ENCODE data around the gene LENEP.

LENEP gene

GRCh38 chr1:154993572-154994268 lies at the start of gene LENEP:
Gene LENEP, plus strand, starts transcription at chr1:154993586. Its CDS starts 22 bp downstream, at chr1:154993608.
- DNase-seq (ENCODE audit: low spot score), result no peak

GRCh38 chr1:154943649-154944400 lies 49.6 kb upstream of the LENEP start:
- DNase-seq (ENCODE audit: low spot score), result peak; percentile 76

- DNase-seq (ENCODE audit: low spot score), result no peak
Observed at GRCh38 chr1:154944401-154945159, 48.8 kb upstream of the LENEP start.

GRCh38 chr1:154945160-154945961 lies 48.0 kb upstream of the LENEP start:
- DNase-seq (ENCODE audit: low spot score), result no peak

- DNase-seq (ENCODE audit: low spot score), result no peak
Observed at GRCh38 chr1:154945962-154946850, 47.2 kb upstream of the LENEP start.

GRCh38 chr1:154948079-154948478 lies 45.3 kb upstream of the LENEP start:
- no peak for DNase-seq (ENCODE audit: low spot score)

- DNase-seq (ENCODE audit: low spot score), result no peak
Observed at GRCh38 chr1:154951901-154952657, 41.3 kb upstream of the LENEP start.

GRCh38 chr1:154952664-154953063 lies 40.7 kb upstream of the LENEP start:
- no peak for DNase-seq (ENCODE audit: low spot score)

GRCh38 chr1:154953611-154954038 lies 39.8 kb upstream of the LENEP start:
- DNase-seq (ENCODE audit: low spot score), result no peak

- no peak for DNase-seq (ENCODE audit: low spot score)
Observed at GRCh38 chr1:154954541-154954940, 38.8 kb upstream of the LENEP start.

- DNase-seq (ENCODE audit: low spot score), result peak; percentile 53
Observed at GRCh38 chr1:154955039-154955717, 38.2 kb upstream of the LENEP start.

GRCh38 chr1:154955718-154956543 lies 37.5 kb upstream of the LENEP start, which contains the start of gene PBXIP1:
Gene PBXIP1, minus strand, starts transcription at chr1:154956099. Its CDS starts 2,378 bp downstream, at chr1:154953721.
- peak; percentile 93 for DNase-seq (ENCODE audit: low spot score)

- DNase-seq (ENCODE audit: low spot score), result no peak
Observed at GRCh38 chr1:154956544-154956941, 36.8 kb upstream of the LENEP start.

GRCh38 chr1:154957091-154957657 lies 36.2 kb upstream of the LENEP start:
- no peak for DNase-seq (ENCODE audit: low spot score)

GRCh38 chr1:154958036-154958435 lies 35.4 kb upstream of the LENEP start:
- DNase-seq (ENCODE audit: low spot score), result no peak

GRCh38 chr1:154958681-154959425 lies 34.5 kb upstream of the LENEP start:
- no peak for DNase-seq (ENCODE audit: low spot score)

- DNase-seq (ENCODE audit: low spot score), result no peak
Observed at GRCh38 chr1:154959426-154959780, 34.0 kb upstream of the LENEP start.
